Activated CD4-positive, alpha-beta T cell treated with anti-CD3 and anti-CD28 coated beads, Interleukin-2, amount 10 ng/mL, durations not matched to agents 24 days and 14 days (primary cell): ENCODE measurements around the gene RUNX2. TPM values are rescaled to one million over a fixed set of nuclear protein-coding genes. Genes with fewer than 3 reads are reported as not detected.
"Not testable (repeated sequence)": the region's sequence is repeated elsewhere in the genome, so short reads cannot be mapped to it uniquely, and the experiment has no call there.

Experiments used
- DNase-seq: peaks from one replicate; pipeline ENCODE4 v3.0.0; 2022
- H3K27ac Mint-ChIP-seq: one replicate; pipeline ENCODE4 v1.8.0; 2022; ENCODE audit warnings: mild to moderate bottlenecking, mixed read lengths
- H3K27me3 Mint-ChIP-seq: one replicate; pipeline ENCODE4 v1.8.0; 2022; ENCODE audit warnings: mixed read lengths
- H3K36me3 Mint-ChIP-seq: one replicate; pipeline ENCODE4 v1.8.0; 2022; ENCODE audit warnings: low read depth, mild to moderate bottlenecking, mixed read lengths
- H3K4me1 Mint-ChIP-seq: one replicate; pipeline ENCODE4 v1.8.0; 2021; ENCODE audit warnings: mixed read lengths
- H3K4me3 Mint-ChIP-seq: one replicate; pipeline ENCODE4 v1.8.0; 2022; ENCODE audit warnings: mild to moderate bottlenecking, moderate library complexity, mixed read lengths
- H3K9me3 Mint-ChIP-seq: one replicate; pipeline ENCODE4 v1.8.0; 2021; ENCODE audit warnings: mixed read lengths
- intact Hi-C: fragments of 100-400 bp; cut with micrococcal nuclease; formaldehyde crosslinking; loops from one replicate; pipeline ENCODE4 v1.15.1; 2023
- total RNA-seq: library from RNA; stranded (reverse); gene quantifications from 2 replicates; pipeline ENCODE4 v1.2.3, GENCODE V29; 2022

Gene RUNX2
- total RNA-seq, 1 donor from 2014 or later, result 17.1 TPM

DNA sequence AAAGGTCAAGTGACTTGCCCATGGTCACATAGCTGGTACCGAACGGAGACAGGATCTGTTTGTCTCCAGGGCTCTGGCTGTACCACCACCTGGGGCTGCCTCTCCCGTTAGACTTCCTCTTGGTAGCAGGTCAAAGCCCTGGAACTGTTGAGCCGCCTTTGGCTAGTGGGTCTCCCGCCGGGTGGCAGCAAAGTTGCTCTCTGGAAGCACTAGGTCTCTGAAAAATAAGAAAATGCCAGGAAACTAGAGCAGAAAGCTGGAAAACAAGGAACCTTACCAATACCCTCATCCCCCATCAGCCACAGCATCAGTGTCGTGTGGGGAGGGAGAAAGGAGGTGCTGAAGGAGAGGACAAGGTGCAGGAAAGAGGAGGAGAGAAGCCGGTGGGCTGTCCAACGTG is 340.6 kb downstream of the RUNX2 start:
- Mint-ChIP-seq H3K9me3 (no peaks in the 10 kb centered on the region), H3K27ac (no peak overlapping the region), H3K27me3 (peaks cover 11% of the 10 kb centered on the region), H3K4me3 (no peak overlapping the region), H3K36me3 (no peaks in the 10 kb centered on the region), H3K4me1 (peaks cover 22% of the 10 kb centered on the region)
- DNase-seq, result no peak
- intact Hi-C loops, result no loop called here

DNA sequence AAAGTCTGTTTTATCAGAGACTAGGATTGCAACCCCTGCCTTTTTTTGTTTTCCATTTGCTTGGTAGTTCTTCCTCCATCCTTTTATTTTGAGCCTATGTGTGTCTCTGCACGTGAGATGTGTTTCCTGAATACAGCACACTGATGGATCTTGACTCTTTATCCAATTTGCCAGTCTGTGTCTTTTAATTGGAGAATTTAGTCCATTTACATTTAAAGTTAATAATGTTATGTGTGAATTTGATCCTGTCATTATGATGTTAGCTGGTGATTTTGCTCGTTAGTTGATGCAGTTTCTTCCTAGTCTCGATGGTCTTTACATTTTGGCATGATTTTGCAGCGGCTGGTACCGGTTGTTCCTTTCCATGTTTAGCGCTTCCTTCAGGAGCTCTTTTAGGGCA is 345.0 kb downstream of the RUNX2 start:
- H3K27me3 Mint-ChIP-seq, H3K4me3 Mint-ChIP-seq, H3K36me3 Mint-ChIP-seq, H3K9me3 Mint-ChIP-seq, H3K27ac Mint-ChIP-seq, DNase-seq, intact Hi-C loops: not testable (repeated sequence)
- peaks cover 19% of the 10 kb centered on the region for H3K4me1 Mint-ChIP-seq

DNA sequence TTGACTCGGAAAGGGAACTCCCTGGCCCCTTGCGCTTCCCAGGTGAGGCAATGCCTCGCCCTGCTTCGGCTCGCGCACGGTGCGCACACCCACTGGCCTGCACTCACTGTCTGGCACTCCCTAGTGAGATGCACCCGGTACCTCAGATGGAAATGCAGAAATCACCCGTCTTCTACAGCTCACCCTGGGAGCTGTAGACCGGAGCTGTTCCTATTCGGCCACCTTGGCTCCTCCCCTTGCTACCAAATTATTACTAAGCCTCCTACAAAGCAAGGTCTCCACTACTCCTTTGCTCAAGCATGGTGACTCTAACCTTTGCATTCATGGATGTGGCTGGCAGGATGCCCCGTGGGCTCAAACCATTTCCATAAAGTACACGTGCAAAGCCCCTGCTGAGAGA is 347.0 kb downstream of the RUNX2 start:
- peaks cover 24% of the 10 kb centered on the region for H3K4me1 Mint-ChIP-seq
- H3K27ac Mint-ChIP-seq, result peak overlapping the region; percentile 37
- H3K27me3 Mint-ChIP-seq, H3K36me3 Mint-ChIP-seq, intact Hi-C loops, H3K4me3 Mint-ChIP-seq, H3K9me3 Mint-ChIP-seq, DNase-seq: not testable (repeated sequence)

DNA sequence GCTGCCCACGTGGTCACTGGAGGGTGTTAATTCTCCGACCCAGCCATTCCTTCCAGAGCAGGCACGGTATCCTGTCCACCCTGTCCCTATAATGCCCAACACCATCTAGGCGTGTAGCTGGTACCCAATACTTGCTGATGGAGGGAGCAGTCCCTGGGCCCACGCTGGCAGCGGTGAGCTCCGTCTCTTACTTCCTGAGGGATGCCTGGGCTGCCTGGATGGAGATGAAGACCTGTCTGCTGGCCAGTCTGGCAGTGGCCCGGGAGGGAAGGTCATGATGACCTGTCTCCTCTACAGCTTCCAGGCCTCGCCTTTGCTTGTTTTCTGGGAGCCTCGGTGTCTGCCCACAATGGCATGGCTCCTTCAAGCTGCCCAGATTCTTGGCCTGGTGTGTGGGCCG is 347.5 kb downstream of the RUNX2 start:
- Mint-ChIP-seq H3K4me1 (peaks cover 24% of the 10 kb centered on the region), H3K4me3 (no peak overlapping the region), H3K27ac (no peak overlapping the region), H3K36me3 (peaks cover 4% of the 10 kb centered on the region), H3K27me3 (no peaks in the 10 kb centered on the region), H3K9me3 (peaks cover 4% of the 10 kb centered on the region)
- DNase-seq, result no peak
- intact Hi-C loops, result loop anchor here (2.0 kb wide), 1 partner anchor 27 kb away; no protein-coding TSS in a partner anchor

DNA sequence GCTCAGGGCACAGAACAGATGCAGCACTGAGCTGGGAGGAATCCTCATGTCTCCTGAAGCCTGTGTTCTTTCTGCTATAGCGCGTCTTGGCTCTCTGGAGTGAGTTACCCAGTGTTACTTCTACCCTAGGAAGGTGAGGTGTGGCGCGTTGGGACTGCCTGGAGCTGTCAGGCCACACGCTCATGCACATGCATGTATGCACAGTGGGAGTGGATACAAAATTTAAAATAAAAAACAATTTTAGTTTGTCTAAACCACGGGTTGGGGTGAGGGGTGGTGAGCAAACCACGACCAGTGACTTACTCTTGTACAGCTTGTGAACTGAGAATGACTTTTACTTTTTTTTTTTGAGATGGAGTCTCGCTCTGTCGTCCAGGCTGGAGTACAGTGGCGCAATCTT is 348.2 kb downstream of the RUNX2 start:
- H3K27ac Mint-ChIP-seq, result no peak overlapping the region
- peaks cover 4% of the 10 kb centered on the region for H3K36me3 Mint-ChIP-seq
- peak; percentile 61 for DNase-seq
- H3K4me1 Mint-ChIP-seq, result peaks cover 27% of the 10 kb centered on the region
- H3K4me3 Mint-ChIP-seq, result no peak overlapping the region
- no peaks in the 10 kb centered on the region for H3K27me3 Mint-ChIP-seq
- H3K9me3 Mint-ChIP-seq, result peaks cover 4% of the 10 kb centered on the region
- intact Hi-C loops, result loop anchor here (2.0 kb wide), 1 partner anchor 26 kb away; no protein-coding TSS in a partner anchor

DNA sequence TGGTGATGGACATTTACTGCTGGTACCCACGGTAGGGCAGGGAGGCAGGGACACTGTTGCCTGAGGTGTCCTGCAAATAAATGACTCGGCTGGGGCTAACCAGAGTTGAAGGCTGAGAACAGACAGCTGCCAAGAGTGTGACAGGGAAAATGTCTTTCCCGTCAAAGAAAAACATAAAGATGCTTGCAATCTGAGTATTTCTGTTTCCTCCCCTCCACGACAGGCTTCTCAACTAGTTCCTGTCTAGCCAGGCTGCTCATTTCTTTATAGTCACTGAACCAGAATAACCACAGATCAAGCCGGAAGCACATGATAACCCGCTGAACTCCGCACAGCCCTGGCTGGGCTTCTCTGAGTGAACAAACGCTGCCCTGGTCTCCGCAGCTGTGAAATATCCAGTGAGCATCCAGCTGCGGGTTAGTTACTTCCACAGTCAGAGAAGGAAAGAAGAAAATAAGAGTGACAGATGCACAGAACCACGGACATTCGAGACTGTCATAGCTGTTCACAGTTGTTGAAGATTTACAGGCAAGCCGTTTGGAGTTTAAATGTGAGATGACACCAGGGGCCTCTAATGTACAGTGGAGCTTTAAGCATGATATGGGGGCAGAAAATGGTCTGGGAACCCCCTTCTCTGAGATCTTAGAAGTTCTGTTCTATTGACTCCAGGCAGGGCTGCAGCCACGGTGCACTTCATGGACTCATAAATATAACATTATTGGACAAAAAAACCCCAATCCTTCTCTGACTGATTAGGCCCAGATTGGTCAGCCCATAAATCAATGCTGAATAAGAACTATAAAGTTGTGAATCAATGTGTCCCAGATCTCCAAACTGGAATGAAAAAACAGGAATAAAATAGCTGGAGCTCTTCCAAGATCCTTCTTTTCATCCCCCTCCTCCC is 349.5 kb downstream of the RUNX2 start:
- DNase-seq, result peak; percentile 87
- intact Hi-C loops, result loop anchor here (2.0 kb wide), 1 partner anchor 25 kb away; no protein-coding TSS in a partner anchor
- H3K4me1 Mint-ChIP-seq, result peaks cover 33% of the 10 kb centered on the region
- peaks cover 7% of the 10 kb centered on the region for H3K36me3 Mint-ChIP-seq
- H3K9me3 Mint-ChIP-seq, result peaks cover 12% of the 10 kb centered on the region
- H3K27ac Mint-ChIP-seq, result peak overlapping the region; percentile 79
- H3K4me3 Mint-ChIP-seq, result peak overlapping the region; percentile 79
- no peaks in the 10 kb centered on the region for H3K27me3 Mint-ChIP-seq

DNA sequence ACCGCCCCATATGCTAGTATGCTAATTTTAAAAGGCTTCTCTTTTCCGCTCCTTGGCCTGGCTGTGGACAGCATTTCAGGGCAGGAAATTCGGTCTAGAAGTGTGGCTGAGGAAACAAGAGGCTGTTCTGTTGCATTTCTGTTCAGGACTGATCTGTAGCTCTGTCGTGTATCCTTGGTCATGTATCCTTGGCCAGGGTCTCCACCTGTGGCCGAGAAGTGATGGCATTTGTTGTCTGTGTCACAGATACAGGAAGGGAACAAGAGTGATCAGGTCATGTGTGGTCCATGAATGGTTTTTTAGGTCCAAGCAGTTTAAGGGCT is 350.1 kb downstream of the RUNX2 start:
- peaks cover 12% of the 10 kb centered on the region for H3K9me3 Mint-ChIP-seq
- peak overlapping the region; percentile 6 for H3K4me3 Mint-ChIP-seq
- peaks cover 33% of the 10 kb centered on the region for H3K4me1 Mint-ChIP-seq
- H3K36me3 Mint-ChIP-seq, result peaks cover 7% of the 10 kb centered on the region
- H3K27me3 Mint-ChIP-seq, result no peaks in the 10 kb centered on the region
- intact Hi-C loops, result no loop called here
- H3K27ac Mint-ChIP-seq, result peak overlapping the region; percentile 68
- DNase-seq, result no peak

DNA sequence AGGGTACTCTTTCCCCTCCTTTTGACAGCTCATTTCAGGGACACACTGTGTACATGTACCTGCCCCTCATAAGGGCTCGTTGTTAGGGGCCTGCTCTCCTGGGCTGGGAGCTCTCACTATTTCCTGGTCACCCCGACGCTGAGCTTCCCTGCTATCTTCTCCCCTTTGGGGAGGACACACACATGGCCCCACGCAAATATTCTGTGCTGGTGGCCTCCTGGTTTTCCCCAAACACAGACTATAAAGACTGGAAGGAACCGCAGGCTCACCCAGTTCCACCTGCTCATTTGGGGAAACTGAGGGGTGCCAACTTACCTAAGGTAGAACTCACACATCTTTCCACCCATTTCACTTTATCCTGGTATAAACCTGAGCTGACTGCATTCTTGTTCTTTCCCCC is 351.0 kb downstream of the RUNX2 start:
- Mint-ChIP-seq H3K27ac (peak overlapping the region; percentile 44), H3K4me1 (peaks cover 33% of the 10 kb centered on the region), H3K36me3 (peaks cover 7% of the 10 kb centered on the region), H3K4me3 (no peak overlapping the region), H3K9me3 (peaks cover 12% of the 10 kb centered on the region), H3K27me3 (no peaks in the 10 kb centered on the region)
- DNase-seq, result no peak
- intact Hi-C loops, result no loop called here

DNA sequence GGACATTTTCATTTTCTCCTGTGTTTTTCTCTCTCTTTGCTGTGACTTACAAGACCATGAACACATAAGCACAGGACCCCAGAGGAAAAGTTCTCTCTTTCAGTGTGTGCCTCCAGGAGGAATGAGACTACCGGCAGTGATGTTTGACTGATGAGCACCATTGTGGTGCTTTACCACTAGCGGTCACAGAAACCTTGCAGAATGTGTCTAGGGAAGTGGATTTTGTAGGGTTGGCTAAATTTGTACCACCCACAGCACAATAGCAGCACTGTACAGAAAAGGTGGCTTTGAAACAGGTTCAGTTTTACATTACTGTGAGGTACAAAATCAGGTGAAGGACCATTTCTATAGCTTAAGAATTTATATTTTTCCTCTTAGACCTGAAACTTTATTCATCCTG is 351.5 kb downstream of the RUNX2 start:
- Mint-ChIP-seq H3K27me3 (no peaks in the 10 kb centered on the region), H3K9me3 (peaks cover 12% of the 10 kb centered on the region), H3K36me3 (peaks cover 7% of the 10 kb centered on the region), H3K4me3 (no peak overlapping the region), H3K4me1 (peaks cover 33% of the 10 kb centered on the region), H3K27ac (no peak overlapping the region)
- intact Hi-C loops, result no loop called here
- no peak for DNase-seq

DNA sequence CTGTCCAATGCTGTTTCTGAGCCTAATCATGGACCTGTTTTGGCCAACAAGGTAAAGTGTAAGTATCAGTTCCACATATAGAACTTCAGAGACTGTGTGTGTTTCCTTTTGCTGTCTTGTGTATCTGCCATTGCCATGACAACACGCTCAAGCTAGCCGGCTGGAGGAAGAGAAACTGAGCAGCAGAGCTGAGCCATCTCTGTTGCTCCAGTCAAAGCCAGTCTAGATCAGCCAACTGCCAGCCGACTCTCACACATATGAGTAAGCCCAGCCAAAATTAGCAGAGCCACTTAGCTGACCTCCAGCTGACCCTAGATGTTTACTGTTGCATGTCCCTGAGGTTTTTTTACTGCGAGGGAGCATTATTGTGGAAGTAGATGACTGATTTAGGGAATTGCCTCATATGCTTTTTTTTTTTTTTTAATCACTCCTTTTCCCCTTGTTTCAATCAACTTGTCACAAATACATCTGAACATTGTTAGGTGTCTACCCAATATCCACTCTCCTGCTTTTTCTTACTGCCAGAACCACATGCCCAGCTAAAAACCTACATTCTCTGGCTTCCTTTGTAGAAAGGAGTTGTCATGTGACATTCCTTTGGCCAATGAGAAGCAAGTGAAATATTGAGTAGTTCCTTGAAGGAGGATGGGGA is 353.9 kb downstream of the RUNX2 start:
- intact Hi-C loops, result no loop called here
- Mint-ChIP-seq H3K4me3 (no peak overlapping the region), H3K9me3 (peaks cover 20% of the 10 kb centered on the region), H3K27ac (peak overlapping the region; percentile 51), H3K4me1 (peaks cover 25% of the 10 kb centered on the region), H3K36me3 (peaks cover 7% of the 10 kb centered on the region), H3K27me3 (no peaks in the 10 kb centered on the region)
- peak; percentile 82 for DNase-seq

DNA sequence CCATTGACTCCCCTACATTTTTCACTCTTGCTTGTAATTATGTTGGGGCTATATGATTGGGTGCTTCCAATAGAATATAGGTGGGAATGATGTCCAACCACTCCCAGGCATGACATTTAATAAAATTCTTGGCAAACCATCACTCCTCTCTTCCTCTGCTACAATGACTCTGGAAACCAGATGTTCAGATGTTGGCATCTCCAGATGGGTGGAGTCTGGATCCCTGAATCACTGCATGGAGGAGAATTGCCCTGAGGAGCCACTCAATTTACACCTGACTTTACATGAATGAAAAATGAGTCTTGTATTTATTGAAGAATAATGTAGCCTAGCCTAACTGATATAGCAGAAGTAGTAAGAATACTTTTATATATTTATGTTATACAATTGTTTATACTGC is 356.3 kb downstream of the RUNX2 start:
- Mint-ChIP-seq H3K27me3 (no peaks in the 10 kb centered on the region), H3K27ac (no peak overlapping the region), H3K36me3 (peaks cover 3% of the 10 kb centered on the region), H3K4me1 (peaks cover 10% of the 10 kb centered on the region), H3K9me3 (peaks cover 19% of the 10 kb centered on the region), H3K4me3 (no peak overlapping the region)
- intact Hi-C loops, result no loop called here
- DNase-seq, result no peak

DNA sequence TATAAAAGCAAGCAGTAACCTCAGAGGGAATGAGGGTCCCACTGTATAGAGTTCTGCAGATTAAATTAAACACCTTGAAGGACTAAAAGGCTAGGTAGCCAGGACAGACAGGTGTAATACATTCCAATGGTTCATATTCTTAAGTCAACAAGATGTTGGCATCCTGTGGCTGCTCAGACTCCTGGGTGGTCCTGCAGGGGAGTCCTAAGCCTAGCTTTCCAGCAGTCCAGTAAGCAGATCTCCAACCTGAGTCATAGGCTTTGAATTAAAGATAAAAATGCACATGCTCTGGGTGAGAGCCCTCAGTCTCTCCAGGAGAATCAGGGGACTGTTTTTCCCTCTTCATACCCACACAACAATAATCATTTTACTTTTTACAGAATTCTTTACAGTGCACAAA is 356.9 kb downstream of the RUNX2 start:
- peaks cover 17% of the 10 kb centered on the region for H3K9me3 Mint-ChIP-seq
- no peaks in the 10 kb centered on the region for H3K27me3 Mint-ChIP-seq
- H3K36me3 Mint-ChIP-seq, result peaks cover 3% of the 10 kb centered on the region
- H3K4me1 Mint-ChIP-seq, result peaks cover 8% of the 10 kb centered on the region
- H3K27ac Mint-ChIP-seq, result no peak overlapping the region
- intact Hi-C loops, result no loop called here
- no peak for DNase-seq
- no peak overlapping the region for H3K4me3 Mint-ChIP-seq

DNA sequence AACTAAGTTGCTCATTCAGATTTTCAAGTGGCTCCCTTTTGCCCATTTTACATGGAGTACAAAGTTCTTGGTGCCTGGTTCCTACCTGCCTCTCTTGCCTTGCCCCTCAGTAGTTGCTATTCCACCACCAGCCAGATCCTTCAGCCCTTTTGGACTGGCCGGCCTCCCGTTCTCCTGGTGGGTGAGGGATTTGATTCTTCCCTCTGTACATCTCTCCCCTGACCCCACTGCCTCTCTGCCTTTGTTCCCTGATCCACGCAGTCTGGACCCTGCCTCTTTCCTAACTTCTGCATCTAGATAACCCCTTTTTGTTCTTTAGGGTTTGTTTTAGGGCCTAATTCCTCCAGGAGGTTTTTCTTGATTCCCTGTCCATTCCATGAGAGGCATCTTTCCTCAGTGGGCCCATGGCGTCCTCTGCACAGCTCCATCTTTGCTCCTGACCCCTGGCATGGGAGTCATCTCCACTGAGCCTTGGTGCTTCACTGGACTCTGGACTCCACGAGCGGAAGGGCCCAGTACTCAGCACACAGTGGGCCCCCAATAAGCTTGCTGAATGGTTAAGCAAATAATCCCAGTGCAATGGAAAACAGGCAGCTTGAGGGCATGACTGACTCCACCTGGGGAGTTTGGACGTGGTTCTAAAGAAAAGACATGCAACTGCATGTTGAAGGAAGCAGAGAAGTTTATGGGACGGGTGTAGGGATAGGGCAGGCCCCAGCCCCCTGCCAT is 358.9 kb downstream of the RUNX2 start:
- peaks cover 3% of the 10 kb centered on the region for H3K27me3 Mint-ChIP-seq
- H3K36me3 Mint-ChIP-seq, result no peaks in the 10 kb centered on the region
- intact Hi-C loops, result no loop called here
- H3K4me1 Mint-ChIP-seq, result peaks cover 2% of the 10 kb centered on the region
- no peak overlapping the region for H3K27ac Mint-ChIP-seq
- H3K9me3 Mint-ChIP-seq, result peaks cover 16% of the 10 kb centered on the region
- no peak for DNase-seq
- no peak overlapping the region for H3K4me3 Mint-ChIP-seq

DNA sequence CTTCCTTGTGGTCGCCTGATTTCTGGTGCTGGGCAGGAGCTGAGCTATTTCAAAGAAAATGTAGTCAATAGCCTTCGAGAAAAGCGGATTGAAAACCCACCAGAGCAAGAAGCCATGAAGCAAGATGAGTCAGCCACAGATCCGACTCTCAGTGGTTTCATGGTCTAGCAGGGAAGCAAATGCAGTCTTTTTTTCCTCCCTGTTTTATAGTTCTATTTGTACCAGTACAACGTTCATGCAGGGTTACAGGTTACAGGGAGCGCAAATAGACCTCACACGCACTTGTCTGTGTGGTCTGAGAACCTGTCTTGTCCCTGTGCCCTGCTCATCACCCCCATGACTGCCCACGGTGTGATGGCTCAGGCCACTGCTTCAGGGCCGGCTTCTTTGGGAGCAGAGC is 359.4 kb downstream of the RUNX2 start:
- intact Hi-C loops, result no loop called here
- Mint-ChIP-seq H3K4me3 (no peak overlapping the region), H3K27me3 (peaks cover 3% of the 10 kb centered on the region), H3K27ac (no peak overlapping the region), H3K4me1 (no peaks in the 10 kb centered on the region), H3K9me3 (peaks cover 13% of the 10 kb centered on the region), H3K36me3 (no peaks in the 10 kb centered on the region)
- DNase-seq, result no peak
